CD14-positive monocyte (primary cell): ENCODE data around the gene AK1. TPM values are rescaled to one million over a fixed set of nuclear protein-coding genes. Genes with fewer than 3 reads are reported as not detected.

Source experiments
- DNase-seq, 3 donors: peaks; one replicate each; pipeline ENCODE4 v3.0.0-alpha.2; 2011 to 2022
- H2AFZ ChIP-seq: 2 replicates; pipeline ENCODE4 v1.6.0; 2012; ENCODE audit warnings: mild to moderate bottlenecking, low read depth, low read length, inconsistent platforms; ENCODE audit not compliant: insufficient read depth, poor library complexity, severe bottlenecking
- H3K27ac ChIP-seq, 2 donors: 1 replicate in 1 of 2; 2 replicates in 1 of 2; pipeline ENCODE4 v1.5.1; 2012 to 2013; ENCODE audit warnings: low read length in 2 of 2, control low read depth in 1 of 2, inconsistent platforms in 1 of 2, low read depth in 1 of 2, mild to moderate bottlenecking in 1 of 2
- H3K27me3 ChIP-seq, 2 donors: one replicate each; pipeline versions ENCODE4 v1.6.0 to v1.6.1; 2011 to 2013; ENCODE audit warnings: low read length in 2 of 2; ENCODE audit not compliant: control insufficient read depth in 2 of 2, insufficient read depth in 2 of 2
- H3K36me3 ChIP-seq, 2 donors: replicated peaks in 1 of 2; 1 replicate in 1 of 2; 2 replicates in 1 of 2; pipeline versions ENCODE4 v1.5.1 to v1.6.1; 2012 to 2013; ENCODE audit warnings: low read length in 2 of 2, control low read depth in 1 of 2, inconsistent platforms in 1 of 2, mild to moderate bottlenecking in 1 of 2; ENCODE audit not compliant: insufficient read depth in 2 of 2, control insufficient read depth in 1 of 2
- H3K4me1 ChIP-seq, 2 donors: 1 replicate in 1 of 2; 2 replicates in 1 of 2; pipeline versions ENCODE4 v1.5.1 to v1.6.1; 2012 to 2013; ENCODE audit warnings: low read length in 2 of 2, control low read depth in 1 of 2, inconsistent platforms in 1 of 2, mild to moderate bottlenecking in 1 of 2, moderate library complexity in 1 of 2; ENCODE audit not compliant: insufficient read depth in 2 of 2, control insufficient read depth in 1 of 2
- H3K4me2 ChIP-seq: replicated peaks from 2 replicates; pipeline ENCODE3; 2012; ENCODE audit warnings: low read length, moderate library complexity, mild to moderate bottlenecking; ENCODE audit not compliant: poor library complexity, severe bottlenecking; ENCODE audit errors: extremely low read depth
- H3K4me3 ChIP-seq, 3 experiments: fragments of 200-600 bp in 1 of 3; sonication (generic) in 1 of 3; replicated peaks in 1 of 3; 1 replicate in 2 of 3; 2 replicates in 1 of 3; pipeline ENCODE4 v1.5.1; 2011 to 2013; ENCODE audit warnings: low read length in 3 of 3, mild to moderate bottlenecking in 3 of 3, control low read depth in 2 of 3, low read depth in 2 of 3, inconsistent platforms in 1 of 3, moderate library complexity in 1 of 3
- H3K79me2 ChIP-seq: 2 replicates; pipeline ENCODE4 v1.6.0; 2012; ENCODE audit warnings: mild to moderate bottlenecking, control low read depth, inconsistent platforms, low read length, moderate library complexity; ENCODE audit not compliant: insufficient read depth
- H3K9ac ChIP-seq: 2 replicates; pipeline ENCODE4 v1.6.0; 2017; ENCODE audit warnings: low read length, mild to moderate bottlenecking; ENCODE audit not compliant: insufficient read depth, poor library complexity, severe bottlenecking
- H3K9me3 ChIP-seq, 2 donors: replicated peaks in 1 of 2; 1 replicate in 1 of 2; 2 replicates in 1 of 2; pipeline versions ENCODE4 v1.5.1 to v1.6.1; 2012 to 2013; ENCODE audit warnings: low read length in 2 of 2, control low read depth in 1 of 2; ENCODE audit not compliant: control insufficient read depth in 1 of 2, insufficient read depth in 1 of 2
- H4K20me1 ChIP-seq: 2 replicates; pipeline ENCODE4 v1.6.0; 2012; ENCODE audit warnings: mild to moderate bottlenecking, low read length, control low read depth, moderate library complexity; ENCODE audit not compliant: insufficient read depth
- H3K27ac Mint-ChIP-seq, 7 donors: one replicate each; pipeline ENCODE4 v1.8.0; 2020; ENCODE audit warnings: mild to moderate bottlenecking in 7 of 7, mixed read lengths in 7 of 7, moderate library complexity in 6 of 7, inconsistent platforms in 2 of 7
- H3K27me3 Mint-ChIP-seq, 3 donors: one replicate each; pipeline ENCODE4 v1.8.0; 2021 to 2022; ENCODE audit warnings: low read depth in 3 of 3, mild to moderate bottlenecking in 3 of 3, mixed read lengths in 3 of 3, moderate library complexity in 3 of 3, inconsistent platforms in 1 of 3
- H3K36me3 Mint-ChIP-seq, 2 donors: one replicate each; pipeline ENCODE4 v1.8.0; 2020; ENCODE audit warnings: mixed read lengths in 2 of 2, inconsistent platforms in 1 of 2, mild to moderate bottlenecking in 1 of 2
- H3K4me1 Mint-ChIP-seq: one replicate; pipeline ENCODE4 v1.8.0; 2020; ENCODE audit warnings: mild to moderate bottlenecking, mixed read lengths
- H3K4me3 Mint-ChIP-seq, 2 donors: one replicate each; pipeline ENCODE4 v1.8.0; 2020; ENCODE audit warnings: mild to moderate bottlenecking in 2 of 2, mixed read lengths in 2 of 2, moderate library complexity in 1 of 2
- H3K9me3 Mint-ChIP-seq, 7 donors: one replicate each; pipeline ENCODE4 v1.8.0; 2020 to 2022; ENCODE audit warnings: mixed read lengths in 7 of 7, mild to moderate bottlenecking in 6 of 7, moderate library complexity in 6 of 7, inconsistent platforms in 2 of 7
- WGBS: methylation state at CpG from one replicate; pipeline ENCODE4 v1.1.5; 2013; ENCODE audit warnings: missing lambda C conversion rate; ENCODE audit not compliant: insufficient coverage; 5-methylcytosine and 5-hydroxymethylcytosine counted together
- intact Hi-C, 2 donors: fragments of 100-400 bp; cut with micrococcal nuclease; formaldehyde crosslinking; loops; one replicate each; pipeline versions ENCODE4 v1.15.0 to v1.15.1; 2023
- polyA plus RNA-seq, 3 donors: library from polyadenylated mRNA; depleted of rRNA in 1 of 3; unstranded in 2 of 3; stranded (reverse) in 1 of 3; fragments of 300-500 nt in 2 of 3; fragments of >200 nt in 1 of 3; fragmentation: Illumina TruSeq in 2 of 3; gene quantifications; 1 replicate in 2 of 3; 2 replicates in 1 of 3; pipeline ENCODE4 v1.2.3, GENCODE V29; 2012 to 2021
- TF ChIP-seq, protein P1 (sequence below): fragments of 200-600 bp; IDR thresholded peaks from one replicate; pipeline ENCODE4 v1.8.0; 2022; ENCODE audit warnings: antibody characterized with exemption, mild to moderate bottlenecking

Gene AK1
- polyA plus RNA-seq, 3 donors: 3.5 TPM; not detected in 2

DNA sequence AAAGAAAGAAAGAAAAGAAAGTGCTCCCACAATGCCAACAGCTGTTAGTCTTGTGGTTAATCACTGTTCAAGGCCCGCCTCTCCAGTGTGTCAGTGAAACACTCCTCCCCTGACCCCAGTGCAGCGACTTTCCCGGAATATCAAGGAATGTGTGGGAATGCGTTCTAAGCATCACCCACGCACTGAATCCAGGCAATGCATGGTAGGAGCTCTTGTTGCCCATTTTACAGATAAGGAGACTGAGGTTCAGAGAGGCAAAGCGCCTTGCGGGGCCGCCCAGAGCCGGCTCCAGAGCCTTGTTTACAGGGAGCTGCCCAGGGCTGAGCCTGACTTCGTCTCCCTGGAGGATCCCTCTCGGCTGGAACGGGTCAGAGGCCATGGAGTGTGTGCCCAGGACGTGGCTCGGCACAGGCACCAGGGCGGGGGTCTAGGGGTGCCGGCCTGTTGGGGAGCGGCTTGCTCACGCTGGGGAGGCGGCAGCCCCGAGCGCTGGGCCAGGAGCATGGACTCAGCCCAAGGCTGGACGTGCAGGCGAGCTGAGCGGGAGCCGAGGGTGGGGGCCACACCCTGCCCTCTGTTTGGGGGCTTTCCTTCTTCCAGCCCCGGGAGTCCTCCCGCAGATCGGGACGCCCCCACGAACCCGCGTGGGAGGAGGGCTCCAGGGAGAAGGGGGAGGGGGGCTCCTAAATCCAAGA is 21.1 kb upstream of the AK1 start:
- Mint-ChIP-seq H3K4me1 (peaks cover 25% of the 10 kb centered on the region), H3K27ac (peak overlapping the region in 3 of 7 donors; percentile 50 to 81 (median 69)), H3K9me3 (peaks cover 20 to 26% (median 24%) of the 10 kb centered on the region in 7 donors), H3K27me3 (peaks cover 1 to 9% (median 4%) of the 10 kb centered on the region in 3 donors), H3K36me3 (peaks cover 26% of the 10 kb centered on the region in 2 donors), H3K4me3 (peak overlapping the region; percentile 82 to 93)
- Histone ChIP-seq H3K4me1 (peaks cover 29 to 39% of the 10 kb centered on the region in 2 donors), H3K9me3 (peaks cover 23% of the 10 kb centered on the region in 2 donors), H3K4me3 (peak overlapping the region; percentile 62 to 84 (median 83)), H2AFZ (peak overlapping the region; percentile 91), H3K27ac (no peak overlapping the region), H4K20me1 (no peaks in the 10 kb centered on the region), H3K79me2 (no peaks in the 10 kb centered on the region), H3K27me3 (no peaks in the 10 kb centered on the region), H3K4me2 (peak overlapping the region; percentile 90), H3K36me3 (peaks cover 24 to 28% of the 10 kb centered on the region in 2 donors), H3K9ac (peak overlapping the region; percentile 62)
- DNase-seq: peak in 1 of 3 donors; percentile 16
- WGBS: 38% methylated on average over 24 of the region's 32 CpGs
- intact Hi-C loops: loop anchor here in 1 of 2 donors (2.0 kb wide), 1 partner anchor 20 kb away; no protein-coding TSS in a partner anchor
- TF ChIP-seq, protein P1, sequence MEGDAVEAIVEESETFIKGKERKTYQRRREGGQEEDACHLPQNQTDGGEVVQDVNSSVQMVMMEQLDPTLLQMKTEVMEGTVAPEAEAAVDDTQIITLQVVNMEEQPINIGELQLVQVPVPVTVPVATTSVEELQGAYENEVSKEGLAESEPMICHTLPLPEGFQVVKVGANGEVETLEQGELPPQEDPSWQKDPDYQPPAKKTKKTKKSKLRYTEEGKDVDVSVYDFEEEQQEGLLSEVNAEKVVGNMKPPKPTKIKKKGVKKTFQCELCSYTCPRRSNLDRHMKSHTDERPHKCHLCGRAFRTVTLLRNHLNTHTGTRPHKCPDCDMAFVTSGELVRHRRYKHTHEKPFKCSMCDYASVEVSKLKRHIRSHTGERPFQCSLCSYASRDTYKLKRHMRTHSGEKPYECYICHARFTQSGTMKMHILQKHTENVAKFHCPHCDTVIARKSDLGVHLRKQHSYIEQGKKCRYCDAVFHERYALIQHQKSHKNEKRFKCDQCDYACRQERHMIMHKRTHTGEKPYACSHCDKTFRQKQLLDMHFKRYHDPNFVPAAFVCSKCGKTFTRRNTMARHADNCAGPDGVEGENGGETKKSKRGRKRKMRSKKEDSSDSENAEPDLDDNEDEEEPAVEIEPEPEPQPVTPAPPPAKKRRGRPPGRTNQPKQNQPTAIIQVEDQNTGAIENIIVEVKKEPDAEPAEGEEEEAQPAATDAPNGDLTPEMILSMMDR: no peak

DNA sequence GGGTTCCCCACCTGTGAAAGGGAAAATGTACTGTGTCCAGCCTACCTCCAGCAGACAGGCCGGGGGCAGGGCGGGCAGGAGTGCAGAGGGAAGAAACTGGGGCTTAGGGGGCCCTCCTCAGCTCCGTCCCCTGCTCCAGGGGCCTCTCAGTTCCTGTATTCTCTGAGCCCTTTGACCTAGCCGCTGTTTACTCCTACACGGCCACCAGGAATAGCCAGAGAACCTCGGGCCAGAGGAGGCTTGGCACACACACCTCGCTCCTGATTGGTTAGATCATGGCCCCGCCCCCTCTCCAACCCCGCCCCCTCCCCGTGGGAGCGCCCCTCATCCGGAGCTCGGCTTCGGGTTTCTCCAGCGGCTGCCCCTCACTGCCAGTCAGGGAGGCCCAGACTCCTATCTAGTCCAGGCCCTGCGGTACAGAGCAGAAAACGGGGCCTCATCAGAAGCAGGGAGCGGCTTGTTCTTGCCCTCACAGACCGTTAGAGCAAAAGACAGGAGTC is 19.8 kb upstream of the AK1 start:
- Mint-ChIP-seq H3K27me3 (peaks cover 1 to 9% (median 4%) of the 10 kb centered on the region in 3 donors), H3K4me1 (peaks cover 19% of the 10 kb centered on the region), H3K36me3 (peaks cover 39% of the 10 kb centered on the region in 2 donors), H3K27ac (no peak overlapping the region), H3K9me3 (peaks cover 32 to 37% (median 36%) of the 10 kb centered on the region in 7 donors), H3K4me3 (peak overlapping the region; percentile 16 to 93)
- Histone ChIP-seq H3K4me2 (peak overlapping the region; percentile 56), H3K9ac (no peak overlapping the region), H3K9me3 (peaks cover 34 to 36% of the 10 kb centered on the region in 2 donors), H3K79me2 (no peaks in the 10 kb centered on the region), H2AFZ (no peak overlapping the region), H3K4me1 (peaks cover 24 to 32% of the 10 kb centered on the region in 2 donors), H3K27ac (no peak overlapping the region), H3K27me3 (no peaks in the 10 kb centered on the region), H3K4me3 (peak overlapping the region in 1 of 3 experiments; percentile 39), H4K20me1 (no peaks in the 10 kb centered on the region), H3K36me3 (peaks cover 34 to 42% of the 10 kb centered on the region in 2 donors)
- intact Hi-C loops: no loop called here
- 22% methylated on average over 11 of the region's 19 CpGs for WGBS
- TF ChIP-seq, protein P1: no peak
- peak in 2 of 3 donors; percentile 39 to 54 for DNase-seq
